HFF-Myc (cell line): Measurements from ENCODE around the gene THSD7A.

Experiments
- DNase-seq: peaks from one replicate; pipeline ENCODE4 v3.0.0-alpha.2; 2011; ENCODE audit warnings: low read depth; ENCODE audit errors: extremely low read depth
- H3K4me3 ChIP-seq: replicated peaks from 2 replicates; pipeline ENCODE4 v1.5.1; 2011; ENCODE audit warnings: low read depth, mild to moderate bottlenecking, control low read depth, low read length
- CTCF ChIP-seq: IDR thresholded peaks from 2 replicates; pipeline ENCODE4 v1.5.1; 2012; ENCODE audit warnings: mild to moderate bottlenecking, low read depth, low read length, control low read depth; ENCODE audit errors: missing control alignments

THSD7A gene

GRCh38 chr7:11776039-11776438 lies 56.0 kb downstream of the THSD7A start:
- no peak for TF ChIP-seq CTCF
- DNase-seq, result no peak
- no peak overlapping the region for H3K4me3 ChIP-seq

GRCh38 chr7:11775401-11775800 lies 56.6 kb downstream of the THSD7A start:
- TF ChIP-seq CTCF, result no peak
- no peak for DNase-seq
- no peak overlapping the region for H3K4me3 ChIP-seq

GRCh38 chr7:11768263-11768662 lies 63.7 kb downstream of the THSD7A start:
- no peak for DNase-seq
- H3K4me3 ChIP-seq, result no peak overlapping the region
- TF ChIP-seq CTCF, result no peak

- TF ChIP-seq CTCF, result no peak
- DNase-seq, result no peak
- H3K4me3 ChIP-seq, result no peak overlapping the region
Observed at GRCh38 chr7:11767148-11767547, 64.8 kb downstream of the THSD7A start.

- DNase-seq, result no peak
Observed at GRCh38 chr7:11760372-11760771, 71.6 kb downstream of the THSD7A start.

GRCh38 chr7:11758627-11759111 lies 73.3 kb downstream of the THSD7A start:
- no peak for DNase-seq
- H3K4me3 ChIP-seq, result no peak overlapping the region
- no peak for TF ChIP-seq CTCF

More at GRCh38 chr7:11760372-11760771, 71.6 kb downstream of the THSD7A start:
- no peak overlapping the region for H3K4me3 ChIP-seq
- no peak for TF ChIP-seq CTCF

GRCh38 chr7:11757153-11757552 lies 74.8 kb downstream of the THSD7A start:
- DNase-seq, result no peak
- no peak for TF ChIP-seq CTCF
- no peak overlapping the region for H3K4me3 ChIP-seq
